ENCODE results near the gene TNFRSF1B. TPM values are rescaled to one million over a fixed set of nuclear protein-coding genes. Genes with fewer than 3 reads are reported as not detected.

The TNFRSF1B gene
- total and polyA plus RNA-seq, 9 of the 15 experiments (the other 6 are each of a cell fraction or from before 2014, with no cell fraction given): 8.8 to 91.3 (median 36.0) TPM

DNA sequence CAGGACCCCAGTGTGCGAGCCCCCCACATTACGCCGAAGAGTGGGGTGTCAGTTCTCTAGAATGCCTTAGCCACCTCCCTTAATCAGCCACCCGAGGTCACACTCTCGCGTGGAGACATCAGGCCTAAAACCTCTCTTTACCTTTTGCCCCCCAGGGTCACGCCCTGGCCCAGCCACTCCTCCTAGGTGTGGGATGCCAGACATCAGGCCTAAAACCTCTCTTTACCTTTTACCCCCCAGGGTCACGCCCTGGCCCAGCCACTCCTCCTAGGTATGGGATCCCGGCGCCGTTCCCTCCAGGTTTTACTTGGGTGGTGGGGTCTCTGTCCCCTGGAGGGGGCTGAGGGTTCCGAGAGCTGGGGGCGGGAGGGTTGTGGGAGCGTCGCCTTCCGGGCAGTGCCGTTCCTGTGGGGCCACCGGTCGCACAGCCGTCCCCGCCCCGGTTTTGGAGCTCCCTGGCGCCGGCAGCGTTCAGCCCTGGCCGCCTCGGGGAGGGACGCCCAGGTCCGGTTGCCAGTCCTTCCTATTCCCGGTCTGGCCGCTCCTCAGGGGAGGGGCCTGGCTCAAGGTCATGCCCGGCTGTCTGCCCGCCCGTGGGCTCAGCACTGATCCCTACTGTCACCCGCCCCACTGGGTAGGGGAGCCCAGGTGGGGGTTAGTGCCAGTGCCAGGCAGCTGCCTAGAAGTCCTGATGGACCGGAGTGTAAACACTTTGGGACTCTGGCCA, 63.9 kb downstream of the TNFRSF1B start (continued):
- TF ChIP-seq MGA (IDR thresholded peaks at IDR 0.05): no peak
- 0 out of 2 replicates have a peak, but pooled peaks have one; percentile 31 for TF ChIP-seq SMARCE1 (IDR thresholded peaks at IDR 0.05)
- 0 out of 4 replicates have a peak, but pooled peaks of 1 of the 2 experiments have one; percentile 26 for TF ChIP-seq HDAC1 (IDR thresholded peaks at IDR 0.05)
- TF ChIP-seq DPF2 (IDR thresholded peaks at IDR 0.05): peak; percentile 24; the same call in 1 of the 2 replicates
- no peak for TF ChIP-seq NR2C2 (CRISPR knock-in tag; IDR thresholded peaks at IDR 0.05)
- TF ChIP-seq NR2C2 (tag; IDR thresholded peaks at IDR 0.05): peak; percentile 83
- TF ChIP-seq, protein P1, sequence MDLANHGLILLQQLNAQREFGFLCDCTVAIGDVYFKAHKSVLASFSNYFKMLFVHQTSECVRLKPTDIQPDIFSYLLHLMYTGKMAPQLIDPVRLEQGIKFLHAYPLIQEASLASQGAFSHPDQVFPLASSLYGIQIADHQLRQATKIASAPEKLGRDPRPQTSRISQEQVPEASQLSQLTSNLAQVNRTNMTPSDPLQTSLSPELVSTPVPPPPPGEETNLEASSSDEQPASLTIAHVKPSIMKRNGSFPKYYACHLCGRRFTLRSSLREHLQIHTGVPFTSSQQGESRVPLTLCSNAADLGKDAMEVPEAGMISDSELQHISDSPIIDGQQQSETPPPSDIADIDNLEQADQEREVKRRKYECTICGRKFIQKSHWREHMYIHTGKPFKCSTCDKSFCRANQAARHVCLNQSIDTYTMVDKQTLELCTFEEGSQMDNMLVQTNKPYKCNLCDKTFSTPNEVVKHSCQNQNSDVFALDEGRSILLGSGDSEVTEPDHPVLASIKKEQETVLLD (IDR thresholded peaks at IDR 0.05): peak; percentile 52; the same call in 1 of the 2 replicates
- peak; percentile 61; the same call in 1 of the 2 replicates for TF ChIP-seq ZBTB7A (IDR thresholded peaks at IDR 0.05; ENCODE audit: borderline replicate concordance, control insufficient read depth, low read depth, low read length)
- 0 out of 2 replicates have a peak, but pooled peaks have one; percentile 29 for TF ChIP-seq ZBTB1 (CRISPR knock-in tag; IDR thresholded peaks at IDR 0.05; ENCODE audit: borderline replicate concordance, low read depth)
- TF ChIP-seq, protein P2, sequence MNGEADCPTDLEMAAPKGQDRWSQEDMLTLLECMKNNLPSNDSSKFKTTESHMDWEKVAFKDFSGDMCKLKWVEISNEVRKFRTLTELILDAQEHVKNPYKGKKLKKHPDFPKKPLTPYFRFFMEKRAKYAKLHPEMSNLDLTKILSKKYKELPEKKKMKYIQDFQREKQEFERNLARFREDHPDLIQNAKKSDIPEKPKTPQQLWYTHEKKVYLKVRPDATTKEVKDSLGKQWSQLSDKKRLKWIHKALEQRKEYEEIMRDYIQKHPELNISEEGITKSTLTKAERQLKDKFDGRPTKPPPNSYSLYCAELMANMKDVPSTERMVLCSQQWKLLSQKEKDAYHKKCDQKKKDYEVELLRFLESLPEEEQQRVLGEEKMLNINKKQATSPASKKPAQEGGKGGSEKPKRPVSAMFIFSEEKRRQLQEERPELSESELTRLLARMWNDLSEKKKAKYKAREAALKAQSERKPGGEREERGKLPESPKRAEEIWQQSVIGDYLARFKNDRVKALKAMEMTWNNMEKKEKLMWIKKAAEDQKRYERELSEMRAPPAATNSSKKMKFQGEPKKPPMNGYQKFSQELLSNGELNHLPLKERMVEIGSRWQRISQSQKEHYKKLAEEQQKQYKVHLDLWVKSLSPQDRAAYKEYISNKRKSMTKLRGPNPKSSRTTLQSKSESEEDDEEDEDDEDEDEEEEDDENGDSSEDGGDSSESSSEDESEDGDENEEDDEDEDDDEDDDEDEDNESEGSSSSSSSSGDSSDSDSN (IDR thresholded peaks at IDR 0.05; ENCODE audit: borderline replicate concordance in 1 of 2, low read depth in 2 of 2, low read length in 2 of 2): peak; percentile 91 to 92
